Panc1 (cell line): ENCODE results near the gene MACC1. TPM values are rescaled to one million over a fixed set of nuclear protein-coding genes. Genes with fewer than 3 reads are reported as not detected.

Experiments used
- ATAC-seq: fragments of 200-7000 bp; cut with Tn5 transposase; 2 replicates; pipeline ENCODE4 v1.9.1; 2020; ENCODE audit warnings: mild to moderate bottlenecking, moderate library complexity
- BruUV-seq: library from RNA; stranded (reverse); fragments of 400-500 nt; replicated peaks from 2 replicates; lab custom pipeline; 2021; lab: Mats Ljungman, UMichigan
- CTCF ChIA-PET: fragments of 300-600 bp; sonication (Branson Sonifier 250); formaldehyde crosslinking; loops from one replicate; lab custom pipeline; 2022; ENCODE audit warnings: antibody characterized with exemption; lab: Charles Lee
- POLR2A ChIA-PET: fragments of 300-600 bp; sonication (Branson Sonifier 250); formaldehyde crosslinking; loops from one replicate; lab custom pipeline; 2022; ENCODE audit warnings: antibody characterized with exemption; lab: Charles Lee
- DNase-seq: peaks from one replicate; pipeline ENCODE4 v3.0.0-alpha.2; 2010; ENCODE audit warnings: low read depth, low spot score
- H3K27ac ChIP-seq: 2 replicates; pipeline ENCODE4 v1.5.1; 2011; ENCODE audit warnings: mild to moderate bottlenecking, low read length, inconsistent platforms
- H3K27me3 ChIP-seq: fragments of 200-500 bp; sonication (Bioruptor generic); 2 replicates; pipeline ENCODE4 v1.6.0; 2014; ENCODE audit warnings: low read length, inconsistent platforms; ENCODE audit not compliant: control insufficient read depth, insufficient read depth
- H3K36me3 ChIP-seq: fragments of 200-500 bp; sonication (Bioruptor generic); 2 replicates; pipeline ENCODE4 v1.5.1; 2014; ENCODE audit warnings: inconsistent platforms, mild to moderate bottlenecking, low read length, moderate library complexity; ENCODE audit not compliant: control insufficient read depth, insufficient read depth
- H3K4me1 ChIP-seq: 2 replicates; pipeline ENCODE4 v1.5.1; 2011; ENCODE audit warnings: inconsistent platforms, mild to moderate bottlenecking, low read length, moderate library complexity; ENCODE audit not compliant: control insufficient read depth, insufficient read depth
- H3K4me3 ChIP-seq, 2 experiments: 2 replicates each; pipeline ENCODE4 v1.5.1; 2011 to 2012; ENCODE audit warnings: low read depth in 2 of 2, low read length in 2 of 2, mild to moderate bottlenecking in 2 of 2, inconsistent platforms in 1 of 2, moderate library complexity in 1 of 2
- H3K9me3 ChIP-seq: fragments of 200-500 bp; sonication (Bioruptor generic); 2 replicates; pipeline ENCODE4 v1.5.1; 2014; ENCODE audit warnings: low read depth, mild to moderate bottlenecking, inconsistent platforms, low read length, moderate library complexity; ENCODE audit not compliant: control insufficient read depth, insufficient read depth
- POLR2AphosphoS5 ChIP-seq: IDR thresholded peaks from 2 replicates; pipeline ENCODE4 v1.6.1; 2012; ENCODE audit warnings: mild to moderate bottlenecking, low read depth, low read length, moderate library complexity
- SIN3A ChIP-seq: IDR thresholded peaks from 2 replicates; pipeline ENCODE4 v1.6.1; 2012; ENCODE audit warnings: low read depth, mild to moderate bottlenecking, low read length, moderate library complexity, borderline replicate concordance; ENCODE audit not compliant: insufficient read depth
- TCF7L2 ChIP-seq: IDR thresholded peaks from 2 replicates; pipeline ENCODE4 v1.6.1; 2011; ENCODE audit warnings: mild to moderate bottlenecking, low read depth, low read length, inconsistent platforms
- in situ Hi-C: cut with HindIII; loops from 2 replicates; pipeline ENCODE4 v1.10.0; 2016; ENCODE audit warnings: low sequenced_read_pairs, low pct_unique_long_range_greater_than_20kb
- intact Hi-C: fragments of 100-400 bp; cut with micrococcal nuclease; formaldehyde crosslinking; loops from one replicate; pipeline ENCODE4 v1.10.0; 2022; ENCODE audit not compliant: unreplicated experiment
- total RNA-seq: library from RNA; stranded (reverse); gene quantifications from one replicate; pipeline ENCODE4 v1.2.1, GENCODE V29; 2021; ENCODE audit not compliant: unreplicated experiment
- TF ChIP-seq, protein P1 (sequence below), 2 experiments: IDR thresholded peaks; 2 replicates each; pipeline ENCODE4 v1.6.1; 2011 to 2012; ENCODE audit warnings: low read depth in 2 of 2, control low read depth in 1 of 2, low read length in 1 of 2, mild to moderate bottlenecking in 1 of 2, moderate library complexity in 1 of 2; ENCODE audit not compliant: insufficient read depth in 1 of 2
- TF ChIP-seq, protein P2 (sequence below): fragments of 450-650 bp; IDR thresholded peaks from 2 replicates; pipeline ENCODE4 v1.5.1; 2017; ENCODE audit warnings: mild to moderate bottlenecking

Gene MACC1
- total RNA-seq, 1 experiment from 2014 or later = 0.08 TPM

DNA sequence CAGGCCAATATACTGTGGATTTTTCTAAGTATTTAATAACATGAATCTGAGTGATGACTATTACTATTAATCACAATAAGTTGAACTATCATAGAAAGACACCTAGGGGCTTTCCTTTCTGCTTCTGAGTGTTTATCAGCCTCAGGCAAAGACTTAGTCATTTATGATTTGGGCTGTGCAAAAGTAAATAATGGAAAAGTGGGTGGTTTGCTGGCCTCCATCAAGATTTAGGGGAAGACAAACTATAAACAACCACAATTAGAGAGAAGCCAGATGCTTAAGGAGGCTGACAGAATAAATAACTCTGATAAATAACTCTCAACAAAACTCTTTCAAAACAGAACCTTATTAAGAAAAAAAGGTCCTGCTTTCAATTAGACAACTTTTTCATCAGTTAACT lies 64.7 kb downstream of the MACC1 start:
- in situ Hi-C loops = no loop called here
- CTCF ChIA-PET = no interaction called here
- TF ChIP-seq SIN3A (no peak), POLR2AphosphoS5 (no peak)
- BruUV-seq = no TSS peak
- intact Hi-C loops = loop anchor here (10.0 kb wide), 1 partner anchor 62 kb away; the partner anchor contains the start of gene MACC1
- POLR2A ChIA-PET = no interaction called here
- DNase-seq = no peak
- Histone ChIP-seq H3K4me3 (no peak overlapping the region), H3K27me3 (no peaks in the 10 kb centered on the region), H3K27ac (no peak overlapping the region), H3K36me3 (no peaks in the 10 kb centered on the region), H3K4me1 (no peaks in the 10 kb centered on the region), H3K9me3 (no peaks in the 10 kb centered on the region)
- ATAC-seq = peak; percentile 66; the same call in 1 of the 2 replicates

DNA sequence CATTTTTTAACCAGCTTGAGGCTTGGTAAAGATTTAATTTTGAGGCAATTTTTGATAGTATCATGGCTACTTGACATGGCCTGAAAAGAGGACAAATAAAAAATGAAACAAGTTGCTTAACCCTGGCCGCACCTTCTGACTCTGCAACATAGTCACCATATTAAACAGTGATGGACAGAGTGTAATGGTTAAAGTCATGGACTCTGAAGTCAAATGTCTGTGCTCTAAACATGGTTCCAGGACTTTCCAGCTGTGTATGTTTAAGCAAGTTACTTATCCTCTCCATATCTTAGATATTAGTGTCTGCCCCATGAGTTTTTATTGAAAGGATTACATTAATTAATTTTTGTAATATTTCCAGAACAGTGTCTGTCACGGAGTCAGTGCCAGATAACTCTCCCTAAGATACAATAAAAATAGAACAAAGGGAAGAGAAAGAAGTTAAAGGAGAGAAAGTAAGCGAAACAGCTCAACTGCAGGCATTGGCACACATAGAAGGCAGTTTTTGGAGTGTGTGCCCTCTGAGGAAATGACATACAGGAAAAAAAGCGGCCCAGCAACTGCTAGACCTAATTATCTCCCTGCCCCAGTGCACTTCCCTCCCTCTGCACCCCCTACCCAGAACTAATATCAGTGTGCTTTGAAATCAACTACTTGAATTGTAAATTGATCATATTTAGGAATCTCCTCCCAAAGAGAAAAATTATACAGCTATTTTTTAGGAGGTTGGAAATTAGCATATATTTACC lies 65.3 kb downstream of the MACC1 start:
- POLR2A ChIA-PET = no interaction called here
- in situ Hi-C loops = no loop called here

More for the DNA sequence above, 65.3 kb downstream of the MACC1 start:
- Histone ChIP-seq H3K27ac (no peak overlapping the region), H3K4me3 (no peak overlapping the region), H3K4me1 (no peaks in the 10 kb centered on the region), H3K9me3 (no peaks in the 10 kb centered on the region), H3K36me3 (no peaks in the 10 kb centered on the region), H3K27me3 (no peaks in the 10 kb centered on the region)
- CTCF ChIA-PET = no interaction called here
- ATAC-seq (no peak), DNase-seq (no peak)
- intact Hi-C loops = loop anchor here (10.0 kb wide), 1 partner anchor 63 kb away; the partner anchor contains the start of gene MACC1
- no TSS peak for BruUV-seq
- TF ChIP-seq, protein P1, sequence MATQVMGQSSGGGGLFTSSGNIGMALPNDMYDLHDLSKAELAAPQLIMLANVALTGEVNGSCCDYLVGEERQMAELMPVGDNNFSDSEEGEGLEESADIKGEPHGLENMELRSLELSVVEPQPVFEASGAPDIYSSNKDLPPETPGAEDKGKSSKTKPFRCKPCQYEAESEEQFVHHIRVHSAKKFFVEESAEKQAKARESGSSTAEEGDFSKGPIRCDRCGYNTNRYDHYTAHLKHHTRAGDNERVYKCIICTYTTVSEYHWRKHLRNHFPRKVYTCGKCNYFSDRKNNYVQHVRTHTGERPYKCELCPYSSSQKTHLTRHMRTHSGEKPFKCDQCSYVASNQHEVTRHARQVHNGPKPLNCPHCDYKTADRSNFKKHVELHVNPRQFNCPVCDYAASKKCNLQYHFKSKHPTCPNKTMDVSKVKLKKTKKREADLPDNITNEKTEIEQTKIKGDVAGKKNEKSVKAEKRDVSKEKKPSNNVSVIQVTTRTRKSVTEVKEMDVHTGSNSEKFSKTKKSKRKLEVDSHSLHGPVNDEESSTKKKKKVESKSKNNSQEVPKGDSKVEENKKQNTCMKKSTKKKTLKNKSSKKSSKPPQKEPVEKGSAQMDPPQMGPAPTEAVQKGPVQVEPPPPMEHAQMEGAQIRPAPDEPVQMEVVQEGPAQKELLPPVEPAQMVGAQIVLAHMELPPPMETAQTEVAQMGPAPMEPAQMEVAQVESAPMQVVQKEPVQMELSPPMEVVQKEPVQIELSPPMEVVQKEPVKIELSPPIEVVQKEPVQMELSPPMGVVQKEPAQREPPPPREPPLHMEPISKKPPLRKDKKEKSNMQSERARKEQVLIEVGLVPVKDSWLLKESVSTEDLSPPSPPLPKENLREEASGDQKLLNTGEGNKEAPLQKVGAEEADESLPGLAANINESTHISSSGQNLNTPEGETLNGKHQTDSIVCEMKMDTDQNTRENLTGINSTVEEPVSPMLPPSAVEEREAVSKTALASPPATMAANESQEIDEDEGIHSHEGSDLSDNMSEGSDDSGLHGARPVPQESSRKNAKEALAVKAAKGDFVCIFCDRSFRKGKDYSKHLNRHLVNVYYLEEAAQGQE (IDR thresholded peaks at IDR 0.05; ENCODE audit: insufficient read depth in 1 of 2, low read depth in 2 of 2, low read length in 1 of 2) = no peak
- TF ChIP-seq SIN3A (no peak), POLR2AphosphoS5 (no peak), TCF7L2 (no peak)
- TF ChIP-seq, protein P2, sequence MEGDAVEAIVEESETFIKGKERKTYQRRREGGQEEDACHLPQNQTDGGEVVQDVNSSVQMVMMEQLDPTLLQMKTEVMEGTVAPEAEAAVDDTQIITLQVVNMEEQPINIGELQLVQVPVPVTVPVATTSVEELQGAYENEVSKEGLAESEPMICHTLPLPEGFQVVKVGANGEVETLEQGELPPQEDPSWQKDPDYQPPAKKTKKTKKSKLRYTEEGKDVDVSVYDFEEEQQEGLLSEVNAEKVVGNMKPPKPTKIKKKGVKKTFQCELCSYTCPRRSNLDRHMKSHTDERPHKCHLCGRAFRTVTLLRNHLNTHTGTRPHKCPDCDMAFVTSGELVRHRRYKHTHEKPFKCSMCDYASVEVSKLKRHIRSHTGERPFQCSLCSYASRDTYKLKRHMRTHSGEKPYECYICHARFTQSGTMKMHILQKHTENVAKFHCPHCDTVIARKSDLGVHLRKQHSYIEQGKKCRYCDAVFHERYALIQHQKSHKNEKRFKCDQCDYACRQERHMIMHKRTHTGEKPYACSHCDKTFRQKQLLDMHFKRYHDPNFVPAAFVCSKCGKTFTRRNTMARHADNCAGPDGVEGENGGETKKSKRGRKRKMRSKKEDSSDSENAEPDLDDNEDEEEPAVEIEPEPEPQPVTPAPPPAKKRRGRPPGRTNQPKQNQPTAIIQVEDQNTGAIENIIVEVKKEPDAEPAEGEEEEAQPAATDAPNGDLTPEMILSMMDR = no peak
